Measurements from ENCODE around the gene TBCD. TPM values are rescaled to one million over a fixed set of nuclear protein-coding genes. Genes with fewer than 3 reads are reported as not detected.
"Not testable (repeated sequence)": the region's sequence is repeated elsewhere in the genome, so short reads cannot be mapped to it uniquely, and the experiment has no call there.

The TBCD gene
- total and polyA plus RNA-seq, 5 donors from 2014 or later, result 39.2 to 146 (median 86.4) TPM

DNA sequence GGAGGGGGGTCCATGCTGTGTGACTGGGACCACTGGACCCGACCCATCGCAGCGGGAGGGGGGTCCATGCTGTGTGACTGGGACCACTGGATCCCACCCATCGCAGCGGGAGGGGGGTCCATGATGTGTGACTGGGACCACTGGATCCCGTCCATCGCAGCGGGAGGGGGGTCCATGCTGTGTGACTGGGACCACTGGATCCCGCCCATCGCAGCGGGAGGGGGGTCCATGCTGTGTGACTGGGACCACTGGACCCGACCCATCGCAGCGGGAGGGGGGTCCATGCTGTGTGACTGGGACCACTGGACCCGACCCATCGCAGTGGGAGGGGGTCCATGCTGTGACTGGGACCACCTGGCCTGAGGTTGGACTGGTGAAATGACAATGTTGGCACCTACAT is 33.7 kb downstream of the TBCD start:
- not testable (repeated sequence) for H3K27me3 ChIP-seq (ENCODE audit: control insufficient read depth, insufficient read depth, low read length); H3K27ac ChIP-seq (ENCODE audit: insufficient read depth, low read length, poor library complexity, severe bottlenecking); H3K27ac Mint-ChIP-seq; H3K4me3 Mint-ChIP-seq; H3K9me3 Mint-ChIP-seq; H3K9me3 ChIP-seq (ENCODE audit: control insufficient read depth in 2 of 2, low read length in 2 of 2); ATAC-seq (ENCODE audit: low read depth in 2 of 2); H3K36me3 ChIP-seq (ENCODE audit: control insufficient read depth, insufficient read depth, low read length); DNase-seq; H3K4me3 ChIP-seq (ENCODE audit: low read depth, low read length); H3K27me3 Mint-ChIP-seq; H3K4me1 ChIP-seq (ENCODE audit: control insufficient read depth, insufficient read depth, low read length, poor library complexity, severe bottlenecking)
- Mint-ChIP-seq H3K36me3 (peaks cover 20% of the 10 kb centered on the region), H3K4me1 (peaks cover 5 to 11% (median 9%) of the 10 kb centered on the region in 4 donors)

- no peaks in the 10 kb centered on the region for H3K27me3 ChIP-seq (ENCODE audit: control insufficient read depth, insufficient read depth, low read length)
- Mint-ChIP-seq H3K4me1 (peaks cover 5 to 11% (median 9%) of the 10 kb centered on the region in 4 donors), H3K36me3 (peaks cover 22% of the 10 kb centered on the region)
Measured at GRCh38 chr17:82786427-82786826, 34.6 kb downstream of the TBCD start.

DNA sequence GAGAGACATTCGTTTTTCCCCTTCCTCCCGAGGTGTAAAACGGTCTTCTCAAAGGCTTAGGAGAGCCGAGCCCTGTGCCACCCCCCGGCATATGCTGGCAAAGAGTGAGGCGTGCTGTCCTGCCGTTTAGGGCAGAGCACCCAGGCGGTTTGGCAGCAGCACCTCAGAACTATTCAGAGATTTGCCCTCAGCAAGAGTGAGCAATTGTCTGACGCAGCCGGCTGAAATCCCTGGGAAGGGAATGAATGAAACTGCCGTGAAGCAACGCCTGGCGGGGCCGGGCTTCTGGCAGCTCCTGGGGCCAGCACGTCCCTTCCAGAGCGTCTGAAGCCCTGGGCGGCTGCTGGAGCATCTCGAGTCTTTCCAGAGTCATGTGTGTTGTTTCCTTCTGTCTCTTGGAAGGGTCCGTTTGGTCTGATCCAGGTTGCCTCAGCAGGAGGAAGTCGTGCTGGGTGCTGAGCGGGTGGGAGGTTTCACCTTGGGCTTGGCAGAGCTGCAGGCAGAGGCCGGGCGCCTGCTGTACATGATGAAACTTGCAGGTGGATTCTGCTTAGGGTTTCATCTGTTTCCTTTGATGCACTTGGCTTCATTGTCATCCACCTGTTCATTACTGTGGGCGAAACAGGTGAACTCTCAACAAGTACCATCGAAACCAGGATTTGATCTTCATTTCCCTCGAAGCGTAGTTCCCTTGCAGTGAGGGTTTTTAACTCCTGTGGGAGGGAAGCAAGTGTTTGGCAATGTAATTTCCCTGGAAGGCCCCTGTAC is 35.4 kb downstream of the TBCD start:
- H3K4me1 ChIP-seq (ENCODE audit: control insufficient read depth, insufficient read depth, low read length, poor library complexity, severe bottlenecking), result no peaks in the 10 kb centered on the region
- H3K36me3 Mint-ChIP-seq, result peaks cover 21% of the 10 kb centered on the region
- ATAC-seq (ENCODE audit: low read depth in 2 of 2), result no peak
- H3K4me3 Mint-ChIP-seq, result no peak overlapping the region
- H3K27ac ChIP-seq (ENCODE audit: insufficient read depth, low read length, poor library complexity, severe bottlenecking), result no peak overlapping the region
- DNase-seq, result no peak
- H3K36me3 ChIP-seq (ENCODE audit: control insufficient read depth, insufficient read depth, low read length), result peaks cover 11% of the 10 kb centered on the region
- H3K27me3 ChIP-seq (ENCODE audit: control insufficient read depth, insufficient read depth, low read length), result no peaks in the 10 kb centered on the region
- no peaks in the 10 kb centered on the region for H3K27me3 Mint-ChIP-seq
- H3K4me1 Mint-ChIP-seq, result peaks cover 0 to 8% (median 4%) of the 10 kb centered on the region in 4 donors
- no peaks in the 10 kb centered on the region for H3K9me3 Mint-ChIP-seq
- no peak overlapping the region for H3K27ac Mint-ChIP-seq
- H3K4me3 ChIP-seq (ENCODE audit: low read depth, low read length), result no peak overlapping the region
- no peaks in the 10 kb centered on the region for H3K9me3 ChIP-seq (ENCODE audit: control insufficient read depth in 2 of 2, low read length in 2 of 2)

More at GRCh38 chr17:82786427-82786826, 34.6 kb downstream of the TBCD start:
- H3K9me3 Mint-ChIP-seq, result no peaks in the 10 kb centered on the region
- ATAC-seq (ENCODE audit: low read depth in 2 of 2) (no peak), DNase-seq (no peak)
- H3K27me3 Mint-ChIP-seq, result no peaks in the 10 kb centered on the region
- H3K4me3 ChIP-seq (ENCODE audit: low read depth, low read length), result no peak overlapping the region
- H3K4me1 ChIP-seq (ENCODE audit: control insufficient read depth, insufficient read depth, low read length, poor library complexity, severe bottlenecking), result no peaks in the 10 kb centered on the region
- H3K36me3 ChIP-seq (ENCODE audit: control insufficient read depth, insufficient read depth, low read length), result peaks cover 9% of the 10 kb centered on the region
- no peak overlapping the region for H3K27ac Mint-ChIP-seq
- H3K27ac ChIP-seq (ENCODE audit: insufficient read depth, low read length, poor library complexity, severe bottlenecking), result no peak overlapping the region
- H3K9me3 ChIP-seq (ENCODE audit: control insufficient read depth in 2 of 2, low read length in 2 of 2), result no peaks in the 10 kb centered on the region
- no peak overlapping the region for H3K4me3 Mint-ChIP-seq

DNA sequence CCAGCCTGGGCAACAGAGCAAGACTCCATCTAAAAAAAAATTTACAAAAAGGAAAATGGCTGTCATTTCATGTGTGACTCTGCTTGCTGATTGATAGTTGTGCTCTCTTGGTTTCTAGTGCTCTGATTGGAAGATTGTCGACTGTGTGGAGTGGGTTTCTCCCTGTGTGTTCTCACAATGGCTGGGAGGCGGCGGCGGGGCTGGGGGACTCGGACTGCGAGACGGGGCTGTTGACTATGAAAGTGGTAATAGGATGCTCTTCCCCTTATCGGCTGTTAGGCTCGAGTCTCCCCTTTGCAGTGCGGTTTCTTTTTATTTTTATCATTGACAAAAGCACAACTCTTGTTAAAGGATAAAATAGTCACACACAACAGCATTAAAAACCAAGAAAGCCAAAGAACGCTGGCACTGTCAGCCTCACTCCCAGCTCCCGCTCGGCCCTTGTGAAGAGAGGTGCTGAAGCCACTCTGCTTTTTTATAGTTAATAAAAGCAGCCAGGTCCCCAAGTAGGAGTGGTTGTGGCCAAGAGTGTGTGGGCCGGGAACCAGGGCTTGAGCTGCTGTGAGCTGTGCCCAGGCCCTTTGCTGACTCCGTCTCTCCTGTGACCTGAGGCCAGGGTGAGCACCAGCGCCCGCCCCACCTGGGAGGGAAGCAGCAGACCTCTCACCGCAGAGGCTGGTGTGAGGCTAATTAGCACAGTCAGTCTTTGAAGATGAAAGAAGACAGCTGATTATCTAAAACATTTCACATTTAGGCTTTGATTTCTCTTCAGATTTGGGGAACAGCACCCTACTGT is 36.5 kb downstream of the TBCD start:
- Mint-ChIP-seq H3K9me3 (no peaks in the 10 kb centered on the region), H3K27me3 (no peaks in the 10 kb centered on the region), H3K4me1 (peaks cover 0 to 11% (median 3%) of the 10 kb centered on the region in 4 donors), H3K4me3 (no peak overlapping the region), H3K27ac (peak overlapping the region in 1 of 3 donors; percentile 74), H3K36me3 (peaks cover 21% of the 10 kb centered on the region)
- H3K9me3 ChIP-seq (ENCODE audit: control insufficient read depth in 2 of 2, low read length in 2 of 2), result no peaks in the 10 kb centered on the region
- DNase-seq (no peak), ATAC-seq (ENCODE audit: low read depth in 2 of 2) (no peak)
- no peak overlapping the region for H3K4me3 ChIP-seq (ENCODE audit: low read depth, low read length)
- H3K27me3 ChIP-seq (ENCODE audit: control insufficient read depth, insufficient read depth, low read length), result no peaks in the 10 kb centered on the region
- no peak overlapping the region for H3K27ac ChIP-seq (ENCODE audit: insufficient read depth, low read length, poor library complexity, severe bottlenecking)
- no peaks in the 10 kb centered on the region for H3K4me1 ChIP-seq (ENCODE audit: control insufficient read depth, insufficient read depth, low read length, poor library complexity, severe bottlenecking)
- peaks cover 6% of the 10 kb centered on the region for H3K36me3 ChIP-seq (ENCODE audit: control insufficient read depth, insufficient read depth, low read length)

- no peaks in the 10 kb centered on the region for H3K4me1 ChIP-seq (ENCODE audit: control insufficient read depth, insufficient read depth, low read length, poor library complexity, severe bottlenecking)
- H3K9me3 ChIP-seq (ENCODE audit: control insufficient read depth in 2 of 2, low read length in 2 of 2), result no peaks in the 10 kb centered on the region
- peaks cover 3% of the 10 kb centered on the region for H3K36me3 ChIP-seq (ENCODE audit: control insufficient read depth, insufficient read depth, low read length)
- H3K9me3 Mint-ChIP-seq, result no peaks in the 10 kb centered on the region
- DNase-seq (no peak), ATAC-seq (ENCODE audit: low read depth in 2 of 2) (no peak)
- H3K4me1 Mint-ChIP-seq, result peaks cover 0 to 11% (median 3%) of the 10 kb centered on the region in 4 donors
- no peaks in the 10 kb centered on the region for H3K27me3 ChIP-seq (ENCODE audit: control insufficient read depth, insufficient read depth, low read length)
- peak overlapping the region in 1 of 3 donors; percentile 21 for H3K27ac Mint-ChIP-seq
- no peaks in the 10 kb centered on the region for H3K27me3 Mint-ChIP-seq
- H3K4me3 ChIP-seq (ENCODE audit: low read depth, low read length), result no peak overlapping the region
- H3K27ac ChIP-seq (ENCODE audit: insufficient read depth, low read length, poor library complexity, severe bottlenecking), result no peak overlapping the region
- H3K36me3 Mint-ChIP-seq, result peaks cover 21% of the 10 kb centered on the region
- no peak overlapping the region for H3K4me3 Mint-ChIP-seq
Measured at GRCh38 chr17:82789051-82789592, 37.3 kb downstream of the TBCD start.

GRCh38 chr17:82789806-82790205 is 37.9 kb downstream of the TBCD start:
- peaks cover 0 to 11% (median 3%) of the 10 kb centered on the region in 4 donors for H3K4me1 Mint-ChIP-seq
- H3K36me3 ChIP-seq (ENCODE audit: control insufficient read depth, insufficient read depth, low read length), result peaks cover 3% of the 10 kb centered on the region
- ATAC-seq (ENCODE audit: low read depth in 2 of 2), result no peak
- H3K27me3 Mint-ChIP-seq, result no peaks in the 10 kb centered on the region
- no peak for DNase-seq
- H3K4me3 Mint-ChIP-seq, result no peak overlapping the region
- peak overlapping the region in 1 of 3 donors; percentile 55 for H3K27ac Mint-ChIP-seq
- H3K9me3 Mint-ChIP-seq, result no peaks in the 10 kb centered on the region
- H3K4me3 ChIP-seq (ENCODE audit: low read depth, low read length), result no peak overlapping the region
- no peaks in the 10 kb centered on the region for H3K9me3 ChIP-seq (ENCODE audit: control insufficient read depth in 2 of 2, low read length in 2 of 2)
- peaks cover 18% of the 10 kb centered on the region for H3K36me3 Mint-ChIP-seq
- H3K27ac ChIP-seq (ENCODE audit: insufficient read depth, low read length, poor library complexity, severe bottlenecking), result no peak overlapping the region
- no peaks in the 10 kb centered on the region for H3K27me3 ChIP-seq (ENCODE audit: control insufficient read depth, insufficient read depth, low read length)
- no peaks in the 10 kb centered on the region for H3K4me1 ChIP-seq (ENCODE audit: control insufficient read depth, insufficient read depth, low read length, poor library complexity, severe bottlenecking)

DNA sequence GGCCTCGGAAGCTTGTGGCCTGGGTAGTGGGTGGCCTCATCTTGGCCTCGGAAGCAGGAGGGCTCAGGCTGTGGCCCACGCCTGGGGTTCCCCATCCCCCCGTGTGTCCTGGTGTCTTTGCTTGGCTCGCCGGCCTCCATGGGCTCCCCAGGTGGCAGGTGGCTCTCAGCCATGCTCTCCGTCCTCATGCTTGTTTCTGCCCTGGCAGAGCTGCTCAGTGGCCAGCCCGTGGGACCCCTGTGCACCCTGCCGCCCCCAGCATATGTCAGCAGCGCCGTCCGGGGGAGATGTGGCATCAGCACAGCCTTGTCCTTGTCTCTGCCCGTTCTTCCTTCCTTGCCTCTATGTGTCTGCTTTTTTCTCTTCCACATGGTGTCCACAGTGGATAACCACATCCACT is 38.5 kb downstream of the TBCD start:
- peaks cover 0 to 11% (median 4%) of the 10 kb centered on the region in 4 donors for H3K4me1 Mint-ChIP-seq
- H3K36me3 Mint-ChIP-seq, result peaks cover 18% of the 10 kb centered on the region
- no peaks in the 10 kb centered on the region for H3K27me3 Mint-ChIP-seq
- H3K27ac Mint-ChIP-seq, result no peak overlapping the region
- Histone ChIP-seq H3K9me3 (ENCODE audit: control insufficient read depth in 2 of 2, low read length in 2 of 2) (no peaks in the 10 kb centered on the region), H3K27me3 (ENCODE audit: control insufficient read depth, insufficient read depth, low read length) (no peaks in the 10 kb centered on the region), H3K27ac (ENCODE audit: insufficient read depth, low read length, poor library complexity, severe bottlenecking) (no peak overlapping the region), H3K4me1 (ENCODE audit: control insufficient read depth, insufficient read depth, low read length, poor library complexity, severe bottlenecking) (no peaks in the 10 kb centered on the region), H3K4me3 (ENCODE audit: low read depth, low read length) (no peak overlapping the region), H3K36me3 (ENCODE audit: control insufficient read depth, insufficient read depth, low read length) (peaks cover 6% of the 10 kb centered on the region)
- H3K9me3 Mint-ChIP-seq, result no peaks in the 10 kb centered on the region
- ATAC-seq (ENCODE audit: low read depth in 2 of 2) (no peak), DNase-seq (no peak)
- H3K4me3 Mint-ChIP-seq, result peak overlapping the region in 1 of 4 donors; percentile 27
